K562 (cell line): ENCODE results near the gene MSTO1. TPM values are rescaled to one million over a fixed set of nuclear protein-coding genes. Genes with fewer than 3 reads are reported as not detected.

Experiments
- ATAC-seq: fragments of 200-7000 bp; cut with Tn5 transposase; 3 replicates; pipeline ENCODE4 v1.9.1; 2020; ENCODE audit warnings: moderate library complexity
- BruUV-seq: library from RNA; stranded (reverse); fragments of 400-500 nt; replicated peaks from 2 replicates; lab custom pipeline; 2021; lab: Mats Ljungman, UMichigan
- CTCF ChIA-PET: fragments of 300-600 bp; formaldehyde crosslinking; extraction: SDS; loops from one replicate; lab custom pipeline; 2021; ENCODE audit warnings: low intra/inter-chr PET ratio; lab: Yijun Ruan, JAX
- POLR2A ChIA-PET: fragments of 300-600, 350-650 bp; sonication (Branson Sonifier 250); formaldehyde crosslinking; extraction: SDS; loops from one replicate; lab custom pipeline; 2021; ENCODE audit warnings: antibody characterized with exemption, inconsistent platforms; lab: Yijun Ruan, JAX
- DNase-seq, 4 experiments: peaks; one replicate each; pipeline versions ENCODE4 v3.0.0 to v3.0.0-alpha.2; 2011 to 2018; ENCODE audit warnings: low spot score in 3 of 4, mixed read lengths in 3 of 4; ENCODE audit errors: extremely low read depth in 1 of 4
- FAIRE-seq: peaks from 2 replicates; lab custom pipeline; 2011; peaks lifted over from hg19 to GRCh38; lab: Jason Lieb, UNC
- H2AFZ ChIP-seq: 2 replicates; pipeline ENCODE4 v1.6.0; 2011; ENCODE audit warnings: low read depth, low read length, control low read depth, inconsistent platforms
- H3K27ac ChIP-seq: fragments of 200-600 bp; 3 replicates; pipeline ENCODE4 v1.8.0; 2011; ENCODE audit warnings: low read depth, mild to moderate bottlenecking, control low read depth, inconsistent platforms, low read length, moderate library complexity, mixed read lengths; ENCODE audit errors: extremely low read depth
- H3K27me3 ChIP-seq, 2 experiments: fragments of 300-600 bp in 1 of 2; 2 replicates in 1 of 2; 3 replicates in 1 of 2; pipeline versions ENCODE4 v1.6.0 to v1.8.0; 2011; ENCODE audit warnings: inconsistent platforms in 2 of 2, low read length in 2 of 2, mild to moderate bottlenecking in 1 of 2, mixed read lengths in 1 of 2, moderate library complexity in 1 of 2; ENCODE audit not compliant: control insufficient read depth in 2 of 2, insufficient read depth in 2 of 2
- H3K36me3 ChIP-seq: fragments of 300-600 bp; 3 replicates; pipeline ENCODE4 v1.8.0; 2011; ENCODE audit warnings: mild to moderate bottlenecking, low read length, inconsistent platforms; ENCODE audit not compliant: control insufficient read depth, insufficient read depth
- H3K4me1 ChIP-seq, 2 experiments: fragments of 200-600 bp in 1 of 2; replicated peaks in 1 of 2; 2 replicates in 1 of 2; 3 replicates in 1 of 2; pipeline versions ENCODE4 v1.5.1 to v1.8.0; 2011; ENCODE audit warnings: inconsistent platforms in 2 of 2, low read length in 2 of 2, mild to moderate bottlenecking in 1 of 2, mixed read lengths in 1 of 2, moderate library complexity in 1 of 2; ENCODE audit not compliant: control insufficient read depth in 2 of 2, insufficient read depth in 2 of 2
- H3K4me2 ChIP-seq: 2 replicates; pipeline ENCODE4 v1.6.1; 2011; ENCODE audit warnings: low read length, control low read depth, inconsistent platforms, mixed read lengths; ENCODE audit not compliant: insufficient read depth
- H3K4me3 ChIP-seq: fragments of 200-600 bp; sonication (generic), shearing (Covaris generic); 2 replicates; pipeline ENCODE4 v1.5.1; 2016; ENCODE audit warnings: control low read depth, inconsistent platforms
- H3K79me2 ChIP-seq: fragments of 200-600 bp; 3 replicates; pipeline ENCODE4 v1.8.0; 2011; ENCODE audit warnings: low read length, inconsistent platforms; ENCODE audit not compliant: control insufficient read depth, insufficient read depth
- H3K9ac ChIP-seq, 2 experiments: 2 replicates each; pipeline versions ENCODE4 v1.6.0 to v1.6.1; 2011; ENCODE audit warnings: low read depth in 2 of 2, low read length in 2 of 2, control low read depth in 1 of 2, inconsistent platforms in 1 of 2, mild to moderate bottlenecking in 1 of 2, mixed read lengths in 1 of 2; ENCODE audit not compliant: insufficient read depth in 1 of 2
- H3K9me1 ChIP-seq: one replicate; pipeline ENCODE4 v1.6.0; 2011; ENCODE audit warnings: inconsistent platforms, mild to moderate bottlenecking, low read length, moderate library complexity; ENCODE audit not compliant: control insufficient read depth, insufficient read depth
- H3K9me3 ChIP-seq: replicated peaks from 2 replicates; pipeline ENCODE4 v1.5.1; 2011; ENCODE audit warnings: low read depth, low read length, inconsistent platforms; ENCODE audit not compliant: control insufficient read depth, insufficient read depth
- H4K20me1 ChIP-seq: replicated peaks from 2 replicates; pipeline ENCODE4 v1.6.1; 2011; ENCODE audit warnings: low read length, inconsistent platforms, mixed read lengths; ENCODE audit not compliant: control insufficient read depth, insufficient read depth
- GATAD2B ChIP-seq: fragments of 450-650 bp; IDR thresholded peaks from 2 replicates; pipeline ENCODE4 v1.6.1; 2017; ENCODE audit warnings: mild to moderate bottlenecking, borderline replicate concordance
- GTF2E2 ChIP-seq: fragments of 200-800 bp; sonication (Bioruptor generic); IDR thresholded peaks from 2 replicates; pipeline ENCODE4 v1.6.1; 2016; ENCODE audit warnings: missing genetic modification characterization, missing compliant biosample characterization
- HNRNPLL ChIP-seq: fragments of 200-400 bp; formaldehyde crosslinking; IDR thresholded peaks from 2 replicates; pipeline ENCODE4 v1.6.1; 2017; ENCODE audit warnings: low read length, low read depth, mild to moderate bottlenecking; ENCODE audit not compliant: poor library complexity, severe bottlenecking
- NR4A1 ChIP-seq, 2 experiments: fragments of 250-450 bp in 1 of 2; fragments of 450-650 bp in 1 of 2; sonication (Bioruptor Pico) in 1 of 2; IDR thresholded peaks; 2 replicates each; pipeline versions ENCODE4 v1.4.0 to v1.6.1; 2016 to 2020; ENCODE audit warnings: mild to moderate bottlenecking in 2 of 2, missing compliant biosample characterization in 1 of 2, missing genetic modification characterization in 1 of 2, moderate library complexity in 1 of 2
- OTX1 ChIP-seq: fragments of 450-650 bp; formaldehyde crosslinking; IDR thresholded peaks from 2 replicates; pipeline ENCODE4 v1.4.0; 2022; ENCODE audit warnings: mild to moderate bottlenecking
- RBM15 ChIP-seq: fragments of 200-400 bp; formaldehyde crosslinking; IDR thresholded peaks from 2 replicates; pipeline ENCODE4 v1.6.1; 2018; ENCODE audit warnings: mild to moderate bottlenecking, low read length, moderate library complexity; ENCODE audit not compliant: insufficient read depth
- RNF2 ChIP-seq: sonication (generic); IDR thresholded peaks from 2 replicates; pipeline ENCODE4 v1.6.1; 2016
- ZNF316 ChIP-seq: fragments of 450-650 bp; IDR thresholded peaks from 2 replicates; pipeline ENCODE4 v1.6.1; 2016
- ZNF444 ChIP-seq: fragments of 250-450 bp; sonication (Bioruptor Pico); IDR thresholded peaks from 2 replicates; pipeline ENCODE4 v1.4.0; 2020; ENCODE audit warnings: mild to moderate bottlenecking, moderate library complexity
- ZNF76 ChIP-seq: fragments of 250-450 bp; sonication (Bioruptor Pico); IDR thresholded peaks from 2 replicates; pipeline ENCODE4 v1.4.0; 2020; ENCODE audit warnings: mild to moderate bottlenecking, moderate library complexity, borderline replicate concordance
- WGBS: fragments of 100-300 bp; shearing (Covaris generic); methylation state at CpG from one replicate; pipeline ENCODE4 v1.1.6; 2016; ENCODE audit warnings: low coverage, mixed read lengths; ENCODE audit not compliant: insufficient coverage; ENCODE audit errors: missing lambda C conversion rate; 5-methylcytosine and 5-hydroxymethylcytosine counted together
- in situ Hi-C: fragments of 300-500 bp; cut with MboI; formaldehyde crosslinking; loops from 4 replicates; pipeline ENCODE4 v1.15.0; 2018; ENCODE audit warnings: inconsistent platforms, mixed read lengths
- intact Hi-C: fragments of 100-400 bp; cut with micrococcal nuclease; formaldehyde crosslinking; loops from 2 replicates; pipeline ENCODE4 v1.14.2; 2022
- polyA plus RNA-seq, 8 experiments: library from polyadenylated mRNA; depleted of rRNA in 4 of 8; stranded (reverse) in 5 of 8; unstranded in 3 of 8; fragments of >200 nt; fragmentation: Nextera tagmentation in 2 of 8; fragmentation: Illumina TruSeq in 1 of 8; extraction: Ambion mirVana in 2 of 8; extraction: Trizol in 1 of 8; gene quantifications; 2 replicates each; pipeline versions ENCODE4 v1.2.1 to v1.2.3, GENCODE V29; 2011 to 2014; ENCODE audit warnings: inconsistent platforms in 1 of 8, missing spikeins in 1 of 8
- total RNA-seq, 7 experiments: library from RNA; depleted of rRNA in 6 of 7; stranded (reverse); fragments of >200 nt in 6 of 7; fragmentation: Illumina TruSeq in 2 of 7; extraction: Trizol in 2 of 7; gene quantifications; 2 replicates each; pipeline versions ENCODE4 v1.2.1 to v1.2.3, GENCODE V29; 2011 to 2021; ENCODE audit warnings: low replicate concordance in 1 of 7
- TF ChIP-seq, protein P1 (sequence below), 2 experiments: fragments of 450-650 bp; IDR thresholded peaks; 2 replicates each; pipeline ENCODE4 v1.6.1; 2016
- TF ChIP-seq, protein P2 (sequence below), 2 experiments: IDR thresholded peaks in 1 of 2; conservative IDR thresholded peaks in 1 of 2; 2 replicates each; pipeline ENCODE4 v1.6.1; 2016; ENCODE audit warnings: low read depth in 2 of 2, mild to moderate bottlenecking in 1 of 2, missing compliant biosample characterization in 1 of 2, missing genetic modification characterization in 1 of 2, moderate library complexity in 1 of 2

MSTO1 gene
- total and polyA plus RNA-seq, 9 of the 15 experiments (the other 6 are each of a cell fraction or from before 2014, with no cell fraction given) = 18.8 to 71.1 (median 47.3) TPM

DNA sequence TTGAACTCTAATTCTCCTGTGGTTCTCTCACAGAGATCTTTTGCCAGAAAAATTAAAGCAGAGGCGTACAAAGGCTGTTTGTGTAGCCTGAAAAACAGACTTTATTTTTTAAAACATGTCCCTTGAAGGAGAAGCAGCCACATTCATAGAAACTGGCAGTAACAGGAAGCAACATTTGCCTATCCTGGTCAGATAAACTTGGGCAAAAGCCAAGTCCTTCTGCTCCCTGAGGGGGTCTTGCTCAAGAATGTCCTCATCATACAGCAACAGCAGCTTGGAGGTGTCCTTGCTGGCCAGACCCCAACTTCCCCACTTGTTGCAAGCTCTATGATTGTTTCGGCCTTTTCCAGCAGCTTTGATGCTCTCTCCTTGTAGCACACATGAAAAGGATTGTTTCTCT is 36.3 kb downstream of the MSTO1 start:
- ATAC-seq (no peak), FAIRE-seq (no peak), DNase-seq (no peak)
- CTCF ChIA-PET = no interaction called here
- no peaks in the 10 kb centered on the region; a peak in 2 of 5 replicates for H3K4me1 ChIP-seq
- no peak overlapping the region for H3K27ac ChIP-seq
- TF ChIP-seq ZNF444 (CRISPR knock-in tag) (no peak), RBM15 (no peak), GTF2E2 (tag) (no peak), NR4A1 (CRISPR knock-in tag; IDR thresholded peaks at IDR 0.05) (no peak), NR4A1 (tag; IDR thresholded peaks at IDR 0.05) (no peak), GATAD2B (no peak), ZNF316 (no peak), HNRNPLL (no peak), OTX1 (CRISPR knock-in tag) (no peak), ZNF76 (no peak), RNF2 (no peak)
- TF ChIP-seq, protein P1, sequence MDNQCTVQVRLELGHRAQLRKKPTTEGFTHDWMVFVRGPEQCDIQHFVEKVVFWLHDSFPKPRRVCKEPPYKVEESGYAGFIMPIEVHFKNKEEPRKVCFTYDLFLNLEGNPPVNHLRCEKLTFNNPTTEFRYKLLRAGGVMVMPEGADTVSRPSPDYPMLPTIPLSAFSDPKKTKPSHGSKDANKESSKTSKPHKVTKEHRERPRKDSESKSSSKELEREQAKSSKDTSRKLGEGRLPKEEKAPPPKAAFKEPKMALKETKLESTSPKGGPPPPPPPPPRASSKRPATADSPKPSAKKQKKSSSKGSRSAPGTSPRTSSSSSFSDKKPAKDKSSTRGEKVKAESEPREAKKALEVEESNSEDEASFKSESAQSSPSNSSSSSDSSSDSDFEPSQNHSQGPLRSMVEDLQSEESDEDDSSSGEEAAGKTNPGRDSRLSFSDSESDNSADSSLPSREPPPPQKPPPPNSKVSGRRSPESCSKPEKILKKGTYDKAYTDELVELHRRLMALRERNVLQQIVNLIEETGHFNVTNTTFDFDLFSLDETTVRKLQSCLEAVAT (IDR thresholded peaks at IDR 0.05) = no peak
- TF ChIP-seq, protein P2, sequence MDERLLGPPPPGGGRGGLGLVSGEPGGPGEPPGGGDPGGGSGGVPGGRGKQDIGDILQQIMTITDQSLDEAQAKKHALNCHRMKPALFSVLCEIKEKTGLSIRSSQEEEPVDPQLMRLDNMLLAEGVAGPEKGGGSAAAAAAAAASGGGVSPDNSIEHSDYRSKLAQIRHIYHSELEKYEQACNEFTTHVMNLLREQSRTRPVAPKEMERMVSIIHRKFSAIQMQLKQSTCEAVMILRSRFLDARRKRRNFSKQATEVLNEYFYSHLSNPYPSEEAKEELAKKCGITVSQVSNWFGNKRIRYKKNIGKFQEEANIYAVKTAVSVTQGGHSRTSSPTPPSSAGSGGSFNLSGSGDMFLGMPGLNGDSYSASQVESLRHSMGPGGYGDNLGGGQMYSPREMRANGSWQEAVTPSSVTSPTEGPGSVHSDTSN (CRISPR knock-in tag; IDR thresholded peaks at IDR 0.05; ENCODE audit: low read depth) = no peak
- TF ChIP-seq, protein P2 (tag; conservative IDR thresholded peaks at IDR 0.05; ENCODE audit: low read depth) = no peak
- H4K20me1 ChIP-seq = no peaks in the 10 kb centered on the region
- 47% methylated on average over 2 of the region's 2 CpGs for WGBS
- H3K9me1 ChIP-seq = no peaks in the 10 kb centered on the region
- no peak overlapping the region for H3K4me2 ChIP-seq
- peaks cover 7% of the 10 kb centered on the region for H3K9me3 ChIP-seq
- H2AFZ ChIP-seq = no peak overlapping the region
- no peaks in the 10 kb centered on the region for H3K79me2 ChIP-seq
- H3K4me3 ChIP-seq = no peak overlapping the region
- H3K9ac ChIP-seq = no peak overlapping the region
- intact Hi-C loops = loop anchor here (5.0 kb wide), 2 partner anchors 39 to 81 kb away; no protein-coding TSS in a partner anchor
- in situ Hi-C loops = no loop called here
- no peaks in the 10 kb centered on the region for H3K27me3 ChIP-seq
- POLR2A ChIA-PET = interaction anchor here (0.5 to 1.3 kb wide), 3 partner anchors 16 to 283 kb away, joined by 3 to 4 read pairs (median 3); no protein-coding TSS in a partner anchor
- H3K36me3 ChIP-seq = no peaks in the 10 kb centered on the region
- BruUV-seq = no TSS peak
